IMR-90 (cell line): ENCODE measurements around the gene DNPH1. TPM values are rescaled to one million over a fixed set of nuclear protein-coding genes. Genes with fewer than 3 reads are reported as not detected.

Experiments used
- ATAC-seq: fragments of 200-7000 bp; cut with Tn5 transposase; 2 replicates; pipeline ENCODE4 v1.9.1; 2020; ENCODE audit warnings: low read depth, mild to moderate bottlenecking, moderate library complexity
- BruUV-seq: library from RNA; stranded (reverse); fragments of 400-500 nt; replicated peaks from 2 replicates; lab custom pipeline; 2021; lab: Mats Ljungman, UMichigan
- CTCF ChIA-PET: fragments of 300-600 bp; formaldehyde crosslinking; extraction: SDS; loops from one replicate; lab custom pipeline; 2021; ENCODE audit warnings: antibody characterized with exemption; lab: Yijun Ruan, JAX
- POLR2A ChIA-PET: fragments of 300-600 bp; sonication (Branson Sonifier 250); formaldehyde crosslinking; loops from one replicate; lab custom pipeline; 2022; ENCODE audit warnings: antibody characterized with exemption; ENCODE audit not compliant: unreplicated experiment; lab: Charles Lee
- DNase-seq: peaks from one replicate; pipeline ENCODE4 v3.0.0; 2013
- H2AFZ ChIP-seq: replicated peaks from 2 replicates; pipeline ENCODE3; 2013; ENCODE audit warnings: low read length, mild to moderate bottlenecking; ENCODE audit not compliant: poor library complexity
- H2AK5ac ChIP-seq: 2 replicates; pipeline ENCODE4 v1.6.1; 2013; ENCODE audit warnings: low read depth, low read length, inconsistent platforms
- H2AK9ac ChIP-seq: replicated peaks from 2 replicates; pipeline ENCODE3; 2013; ENCODE audit warnings: mild to moderate bottlenecking, low read depth, low read length, moderate library complexity; ENCODE audit not compliant: poor library complexity
- H2BK120ac ChIP-seq: 2 replicates; pipeline ENCODE4 v1.6.1; 2013; ENCODE audit warnings: low read depth, low read length, inconsistent platforms
- H2BK15ac ChIP-seq: 3 replicates; pipeline ENCODE4 v1.6.1; 2013; ENCODE audit warnings: low read depth, low read length, inconsistent platforms
- H2BK20ac ChIP-seq: 2 replicates; pipeline ENCODE4 v1.6.1; 2013; ENCODE audit warnings: low read depth, mild to moderate bottlenecking, inconsistent platforms, low read length, moderate library complexity
- H2BK5ac ChIP-seq: 2 replicates; pipeline ENCODE4 v1.6.1; 2013; ENCODE audit warnings: mild to moderate bottlenecking, low read depth, low read length, inconsistent platforms; ENCODE audit not compliant: poor library complexity, severe bottlenecking
- H3K14ac ChIP-seq: replicated peaks from 2 replicates; pipeline ENCODE4 v1.6.1; 2013; ENCODE audit warnings: low read depth, low read length, inconsistent platforms
- H3K18ac ChIP-seq: 2 replicates; pipeline ENCODE4 v1.6.1; 2013; ENCODE audit warnings: low read depth, low read length, control low read depth
- H3K23ac ChIP-seq: 2 replicates; pipeline ENCODE4 v1.6.1; 2013; ENCODE audit warnings: low read depth, low read length, inconsistent platforms
- H3K27ac ChIP-seq: 2 replicates; pipeline ENCODE4 v1.5.1; 2013; ENCODE audit warnings: mild to moderate bottlenecking, control low read depth, low read length; ENCODE audit not compliant: insufficient read depth
- H3K27me3 ChIP-seq: 2 replicates; pipeline ENCODE4 v1.6.1; 2013; ENCODE audit warnings: low read length; ENCODE audit not compliant: control insufficient read depth, insufficient read depth
- H3K36me3 ChIP-seq: 2 replicates; pipeline ENCODE4 v1.6.1; 2013; ENCODE audit warnings: low read length, mixed read lengths; ENCODE audit not compliant: control insufficient read depth, insufficient read depth
- H3K4ac ChIP-seq: 2 replicates; pipeline ENCODE4 v1.6.1; 2013; ENCODE audit warnings: low read depth, low read length, inconsistent platforms
- H3K4me1 ChIP-seq: 2 replicates; pipeline ENCODE4 v1.6.1; 2013; ENCODE audit warnings: low read length, mixed read lengths; ENCODE audit not compliant: control insufficient read depth, insufficient read depth
- H3K4me2 ChIP-seq: 2 replicates; pipeline ENCODE4 v1.6.1; 2013; ENCODE audit warnings: low read depth, mild to moderate bottlenecking, control low read depth, low read length, moderate library complexity
- H3K4me3 ChIP-seq: 2 replicates; pipeline ENCODE4 v1.5.1; 2013; ENCODE audit warnings: low read depth, mild to moderate bottlenecking, control low read depth, low read length, moderate library complexity; ENCODE audit not compliant: insufficient read depth
- H3K56ac ChIP-seq: 2 replicates; pipeline ENCODE4 v1.6.1; 2013; ENCODE audit warnings: low read length, inconsistent platforms; ENCODE audit not compliant: insufficient read depth; ENCODE audit errors: extremely low read depth
- H3K79me1 ChIP-seq, 2 experiments: 2 replicates each; pipeline ENCODE4 v1.6.1; 2013; ENCODE audit warnings: low read length in 2 of 2, inconsistent platforms in 1 of 2, low read depth in 1 of 2
- H3K9ac ChIP-seq: 2 replicates; pipeline ENCODE4 v1.6.1; 2013; ENCODE audit warnings: low read depth, low read length, control low read depth
- H3K9me1 ChIP-seq: 2 replicates; pipeline ENCODE4 v1.6.1; 2013; ENCODE audit warnings: low read length, inconsistent platforms; ENCODE audit not compliant: insufficient read depth
- H3K9me3 ChIP-seq: 2 replicates; pipeline ENCODE4 v1.6.1; 2013; ENCODE audit warnings: low read length; ENCODE audit not compliant: control insufficient read depth, insufficient read depth
- H4K20me1 ChIP-seq: 2 replicates; pipeline ENCODE4 v1.6.1; 2013; ENCODE audit warnings: low read length, inconsistent platforms; ENCODE audit not compliant: insufficient read depth
- H4K5ac ChIP-seq: 2 replicates; pipeline ENCODE4 v1.6.1; 2013; ENCODE audit warnings: mild to moderate bottlenecking, low read depth, low read length, control low read depth
- H4K8ac ChIP-seq, 2 experiments: 2 replicates each; pipeline ENCODE4 v1.6.1; 2013; ENCODE audit warnings: low read depth in 2 of 2, low read length in 2 of 2, control low read depth in 1 of 2, inconsistent platforms in 1 of 2
- H4K91ac ChIP-seq: 2 replicates; pipeline ENCODE4 v1.6.1; 2013; ENCODE audit warnings: low read depth, low read length, inconsistent platforms; ENCODE audit not compliant: insufficient read depth
- CEBPB ChIP-seq: IDR thresholded peaks from 2 replicates; pipeline ENCODE4 v1.6.1; 2012; ENCODE audit warnings: low read depth, low read length, improper control_type of control experiment
- CHD1 ChIP-seq: IDR thresholded peaks from 2 replicates; pipeline ENCODE4 v1.6.1; 2012; ENCODE audit warnings: low read depth, low read length, improper control_type of control experiment
- CTCF ChIP-seq: conservative IDR thresholded peaks from 2 replicates; pipeline ENCODE4 v1.5.1; 2012; ENCODE audit warnings: mild to moderate bottlenecking, low read depth, low read length, improper control_type of control experiment
- ELK1 ChIP-seq: fragments of 150-350 bp; IDR thresholded peaks from 2 replicates; pipeline ENCODE4 v1.6.1; 2016; ENCODE audit warnings: low read depth, mild to moderate bottlenecking, low read length, moderate library complexity, borderline replicate concordance
- MAZ ChIP-seq: IDR thresholded peaks from 2 replicates; pipeline ENCODE4 v1.6.1; 2012; ENCODE audit warnings: low read depth, mild to moderate bottlenecking, low read length, improper control_type of control experiment, moderate library complexity, borderline replicate concordance
- NFE2L2 ChIP-seq: fragments of 150-350 bp; IDR thresholded peaks from 2 replicates; pipeline ENCODE4 v1.6.1; 2016; ENCODE audit warnings: low read depth, mild to moderate bottlenecking, low read length
- SMC3 ChIP-seq: fragments of 150-350 bp; IDR thresholded peaks from 2 replicates; pipeline ENCODE4 v1.6.1; 2016; ENCODE audit warnings: low read depth, mild to moderate bottlenecking, antibody characterized with exemption, low read length, moderate library complexity
- USF2 ChIP-seq: fragments of 150-350 bp; IDR thresholded peaks from 2 replicates; pipeline ENCODE4 v1.6.1; 2017; ENCODE audit warnings: mild to moderate bottlenecking, antibody characterized with exemption, low read length, low read depth
- WGBS, 2 experiments: methylation state at CpG; one replicate each; pipeline versions ENCODE4 v1.1.5 to v1.1.7; 2013; ENCODE audit warnings: missing lambda C conversion rate in 2 of 2; ENCODE audit not compliant: insufficient read length in 1 of 2; ENCODE audit errors: extremely low coverage in 2 of 2; 5-methylcytosine and 5-hydroxymethylcytosine counted together
- dilution Hi-C: fragments of 300-500 bp; cut with HindIII; formaldehyde crosslinking; loops from one replicate; pipeline ENCODE4 v1.14.3; 2018; ENCODE audit warnings: low sequenced_read_pairs; ENCODE audit not compliant: unreplicated experiment
- in situ Hi-C: fragments of 300-500 bp; cut with MboI; formaldehyde crosslinking; loops from 3 replicates; pipeline ENCODE4 v1.14.3; 2019; ENCODE audit warnings: low sequenced_read_pairs, inconsistent platforms, mixed read lengths
- intact Hi-C: fragments of 100-400 bp; cut with micrococcal nuclease; formaldehyde crosslinking; loops from 2 replicates; pipeline ENCODE4 v1.10.0; 2022
- polyA plus RNA-seq, 3 experiments: library from polyadenylated mRNA; depleted of rRNA; stranded (reverse); fragments of >200 nt; gene quantifications; 2 replicates each; pipeline ENCODE4 v1.2.3, GENCODE V29; 2012; ENCODE audit warnings: low replicate concordance in 1 of 3
- total RNA-seq: library from RNA; depleted of rRNA; stranded (reverse); fragments of >200 nt; gene quantifications from 2 replicates; pipeline ENCODE4 v1.2.3, GENCODE V29; 2012

The DNPH1 gene
- total and polyA plus RNA-seq, 2 of the 4 experiments (the other 2 are of a cell fraction), result 19.0 to 47.8 TPM

GRCh38 chr6:43189776-43190304 is 39.4 kb downstream of the DNPH1 start:
- no peak overlapping the region for H3K4ac ChIP-seq
- no peak overlapping the region for H2AK9ac ChIP-seq
- H3K4me3 ChIP-seq, result no peak overlapping the region
- BruUV-seq, result no TSS peak
- H2BK20ac ChIP-seq, result no peak overlapping the region
- H4K20me1 ChIP-seq, result no peaks in the 10 kb centered on the region
- H3K9me3 ChIP-seq, result no peaks in the 10 kb centered on the region
- no peak overlapping the region for H2AFZ ChIP-seq
- H3K4me1 ChIP-seq, result no peaks in the 10 kb centered on the region
- no peak overlapping the region for H2BK5ac ChIP-seq
- no peak overlapping the region for H3K9ac ChIP-seq
- ATAC-seq (no peak), DNase-seq (no peak)
- no peak overlapping the region for H3K23ac ChIP-seq
- no peak overlapping the region for H3K56ac ChIP-seq
- no peak overlapping the region for H4K8ac ChIP-seq
- no peak overlapping the region for H3K14ac ChIP-seq
- intact Hi-C loops, result no loop called here
- TF ChIP-seq NFE2L2 (no peak), ELK1 (no peak), CHD1 (no peak), CTCF (no peak), USF2 (no peak), MAZ (no peak), SMC3 (no peak), CEBPB (no peak)
- no peak overlapping the region for H3K4me2 ChIP-seq
- H3K27ac ChIP-seq, result no peak overlapping the region
- H3K79me1 ChIP-seq, result peaks cover 0 to 3% of the 10 kb centered on the region in 2 experiments; a peak in 1 of 4 replicates
- H2AK5ac ChIP-seq, result no peak overlapping the region
- H3K27me3 ChIP-seq, result no peaks in the 10 kb centered on the region
- H3K18ac ChIP-seq, result no peak overlapping the region
- POLR2A ChIA-PET, result no interaction called here
- H2BK15ac ChIP-seq, result no peak overlapping the region
- CTCF ChIA-PET, result interaction anchor here (0.5 to 0.6 kb wide), 2 partner anchors 98 to 292 kb away, joined by 3 read pairs; no protein-coding TSS in a partner anchor
- no CpG with 5 or more reads among the region's 6 CpGs for WGBS, 2 experiments
- dilution Hi-C loops, result no loop called here
- H3K9me1 ChIP-seq, result no peaks in the 10 kb centered on the region
- no peak overlapping the region for H2BK120ac ChIP-seq
- H3K36me3 ChIP-seq, result peaks cover 45% of the 10 kb centered on the region
- H4K91ac ChIP-seq, result no peak overlapping the region
- no peak overlapping the region for H4K5ac ChIP-seq
- in situ Hi-C loops, result no loop called here
